HepG2 (cell line): ENCODE data around the gene SHISA5. TPM values are rescaled to one million over a fixed set of nuclear protein-coding genes. Genes with fewer than 3 reads are reported as not detected.

ENCODE experiments used
- AKAP8 ChIP-seq: sonication (generic); formaldehyde crosslinking; IDR thresholded peaks from 2 replicates; pipeline ENCODE4 v1.5.1; 2020; ENCODE audit warnings: mild to moderate bottlenecking, missing genetic modification reagents
- GPN1 ChIP-seq: sonication (generic); formaldehyde crosslinking; IDR thresholded peaks from 2 replicates; pipeline ENCODE4 v1.5.1; 2020; ENCODE audit warnings: missing genetic modification reagents, borderline replicate concordance
- JDP2 ChIP-seq: sonication (generic); formaldehyde crosslinking; IDR thresholded peaks from 2 replicates; pipeline ENCODE4 v1.8.1; 2022; ENCODE audit warnings: missing genetic modification reagents, borderline replicate concordance
- JUND ChIP-seq: sonication (generic); formaldehyde crosslinking; IDR thresholded peaks from 2 replicates; pipeline ENCODE4 v1.8.0; 2022; ENCODE audit warnings: mild to moderate bottlenecking, missing genetic modification reagents
- KDM2A ChIP-seq: sonication (generic); formaldehyde crosslinking; IDR thresholded peaks from 2 replicates; pipeline ENCODE4 v1.4.0; 2020; ENCODE audit warnings: low read depth, missing genetic modification reagents, borderline replicate concordance
- MAF1 ChIP-seq: sonication (generic); formaldehyde crosslinking; IDR thresholded peaks from 2 replicates; pipeline ENCODE4 v1.5.0; 2020; ENCODE audit warnings: missing genetic modification reagents, borderline replicate concordance
- MBNL3 ChIP-seq: fragments of 250-450 bp; sonication (Bioruptor Pico); conservative IDR thresholded peaks from 2 replicates; pipeline ENCODE4 v1.8.0; 2022; ENCODE audit warnings: mild to moderate bottlenecking, inconsistent platforms
- MEIS1 ChIP-seq: sonication (generic); formaldehyde crosslinking; IDR thresholded peaks from 2 replicates; pipeline ENCODE4 v1.9.0; 2021; ENCODE audit warnings: mild to moderate bottlenecking, missing genetic modification reagents, moderate library complexity, borderline replicate concordance
- NONO ChIP-seq, 2 experiments: fragments of 450-650 bp in 1 of 2; sonication (generic) in 1 of 2; formaldehyde crosslinking in 1 of 2; IDR thresholded peaks in 1 of 2; conservative IDR thresholded peaks in 1 of 2; 2 replicates each; pipeline versions ENCODE4 v1.6.1 to v1.8.0; 2017 to 2022; ENCODE audit warnings: mild to moderate bottlenecking in 1 of 2, missing genetic modification reagents in 1 of 2, moderate library complexity in 1 of 2
- SCMH1 ChIP-seq: sonication (generic); formaldehyde crosslinking; IDR thresholded peaks from 2 replicates; pipeline ENCODE4 v1.9.0; 2021; ENCODE audit warnings: missing genetic modification reagents, mild to moderate bottlenecking, borderline replicate concordance
- SOX6 ChIP-seq, 2 experiments: fragments of 450-650 bp in 1 of 2; sonication (generic) in 1 of 2; formaldehyde crosslinking in 1 of 2; IDR thresholded peaks; 2 replicates each; pipeline versions ENCODE4 v1.4.0 to v1.6.1; 2017 to 2020; ENCODE audit warnings: antibody characterized with exemption in 1 of 2, mild to moderate bottlenecking in 1 of 2, missing genetic modification reagents in 1 of 2
- TBL1XR1 ChIP-seq: fragments of 150-350 bp; IDR thresholded peaks from 2 replicates; pipeline ENCODE4 v1.6.1; 2014; ENCODE audit warnings: borderline replicate concordance, low read length; ENCODE audit not compliant: partially characterized antibody
- TCF7L2 ChIP-seq: IDR thresholded peaks from 2 replicates; pipeline ENCODE4 v1.6.1; 2011; ENCODE audit warnings: mild to moderate bottlenecking, low read depth, low read length, moderate library complexity
- ZKSCAN5 ChIP-seq: sonication (generic); formaldehyde crosslinking; IDR thresholded peaks from 2 replicates; pipeline ENCODE4 v1.5.1; 2020; ENCODE audit warnings: mild to moderate bottlenecking, missing genetic modification reagents
- ZNF12 ChIP-seq: sonication (generic); formaldehyde crosslinking; IDR thresholded peaks from 2 replicates; pipeline ENCODE4 v1.5.0; 2020; ENCODE audit warnings: missing genetic modification reagents
- ZNF30 ChIP-seq: sonication (generic); formaldehyde crosslinking; IDR thresholded peaks from 2 replicates; pipeline ENCODE4 v1.5.0; 2020; ENCODE audit warnings: mild to moderate bottlenecking, missing genetic modification reagents
- ZNF547 ChIP-seq: sonication (generic); formaldehyde crosslinking; IDR thresholded peaks from 2 replicates; pipeline ENCODE4 v1.5.1; 2020; ENCODE audit warnings: mild to moderate bottlenecking, missing genetic modification reagents
- ZNF607 ChIP-seq: sonication (generic); formaldehyde crosslinking; IDR thresholded peaks from 2 replicates; pipeline ENCODE4 v1.5.1; 2020; ENCODE audit warnings: missing genetic modification reagents, mild to moderate bottlenecking, borderline replicate concordance
- ZNF749 ChIP-seq: sonication (generic); formaldehyde crosslinking; IDR thresholded peaks from 2 replicates; pipeline ENCODE4 v1.8.0; 2022; ENCODE audit warnings: mild to moderate bottlenecking, missing genetic modification reagents, moderate library complexity, borderline replicate concordance
- polyA plus RNA-seq, 8 experiments: library from polyadenylated mRNA; depleted of rRNA in 3 of 8; stranded (reverse) in 7 of 8; unstranded in 1 of 8; fragments of >200 nt; fragmentation: Illumina TruSeq in 4 of 8; extraction: Trizol in 4 of 8; gene quantifications; 2 replicates each; pipeline versions ENCODE4 v1.2.1 to v1.2.3, GENCODE V29; 2011 to 2016; ENCODE audit warnings: low read depth in 4 of 8, missing spikeins in 1 of 8, mixed read lengths in 1 of 8; ENCODE audit not compliant: insufficient read depth in 1 of 8
- total RNA-seq, 5 experiments: library from RNA; depleted of rRNA; stranded (reverse); fragments of >200 nt; fragmentation: Illumina TruSeq; extraction: Trizol; gene quantifications; 2 replicates each; pipeline ENCODE4 v1.2.3, GENCODE V29; 2016; ENCODE audit warnings: low read depth in 1 of 5
- TF ChIP-seq, protein P1 (sequence below), 2 experiments: sonication (generic) in 1 of 2; formaldehyde crosslinking in 1 of 2; IDR thresholded peaks; 2 replicates each; pipeline versions ENCODE4 v1.4.0 to v1.6.1; 2018 to 2020; ENCODE audit warnings: missing genetic modification reagents in 2 of 2, borderline replicate concordance in 1 of 2, low read depth in 1 of 2, mild to moderate bottlenecking in 1 of 2, missing biosample characterization in 1 of 2
- TF ChIP-seq, protein P2 (sequence below): IDR thresholded peaks from 2 replicates; pipeline ENCODE4 v1.6.1; 2016
- TF ChIP-seq, protein P3 (sequence below): sonication (generic); formaldehyde crosslinking; IDR thresholded peaks from 2 replicates; pipeline ENCODE4 v1.4.0; 2020; ENCODE audit warnings: mild to moderate bottlenecking, missing genetic modification reagents
- TF ChIP-seq, protein P4 (sequence below): IDR thresholded peaks from 2 replicates; pipeline ENCODE4 v1.6.1; 2018; ENCODE audit warnings: missing genetic modification reagents

The SHISA5 gene
- total and polyA plus RNA-seq, 2 of the 13 experiments (the other 11 are each of a cell fraction or from before 2014, with no cell fraction given): 75.8 to 91.4 TPM

DNA sequence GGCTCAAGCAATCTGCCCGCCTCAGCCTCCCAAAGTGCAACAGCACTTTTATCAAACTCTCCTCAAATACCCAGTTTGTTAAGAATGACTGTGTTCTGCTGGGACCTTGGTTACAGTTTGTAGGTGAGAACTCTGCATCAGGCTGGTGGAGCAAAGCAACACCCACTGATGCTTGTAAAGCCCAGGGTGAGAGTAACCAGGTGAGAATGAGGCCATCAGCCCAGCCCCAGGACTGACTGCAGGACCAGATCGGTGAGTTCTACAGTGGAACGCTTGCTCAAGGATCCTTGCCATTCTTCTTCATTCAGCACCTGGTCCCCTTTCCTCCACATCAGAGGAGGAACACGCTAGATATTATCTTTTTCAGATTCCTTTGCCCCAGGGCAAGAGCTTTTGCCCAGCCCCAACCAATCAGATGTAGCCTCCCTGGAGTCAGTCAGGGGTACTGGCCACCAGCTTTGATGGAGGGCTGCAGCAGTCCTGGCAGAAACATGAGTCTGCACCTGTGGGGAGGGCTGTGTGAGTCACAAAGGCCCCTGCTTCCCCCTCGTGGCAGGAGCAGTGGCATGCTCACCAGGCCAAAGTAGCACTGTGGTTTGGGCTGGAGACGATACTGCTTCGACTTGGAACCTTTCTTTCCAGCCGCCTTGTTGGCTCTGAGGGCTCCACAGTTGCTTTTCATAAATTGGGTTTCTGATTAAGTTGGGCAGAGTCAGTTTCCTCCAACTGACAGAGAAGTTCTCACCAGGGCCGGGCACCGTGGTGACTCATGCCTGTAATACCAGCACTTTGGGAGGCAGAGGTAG, 3.5 kb upstream of the SHISA5 start (continued):
- no peak for TF ChIP-seq SOX6 (IDR thresholded peaks at IDR 0.05)
- peak; percentile 26; the same call in 1 of the 2 replicates for TF ChIP-seq SOX6 (CRISPR knock-in tag; IDR thresholded peaks at IDR 0.05)
- TF ChIP-seq KDM2A (CRISPR knock-in tag): peak; percentile 82
- TF ChIP-seq, protein P1, sequence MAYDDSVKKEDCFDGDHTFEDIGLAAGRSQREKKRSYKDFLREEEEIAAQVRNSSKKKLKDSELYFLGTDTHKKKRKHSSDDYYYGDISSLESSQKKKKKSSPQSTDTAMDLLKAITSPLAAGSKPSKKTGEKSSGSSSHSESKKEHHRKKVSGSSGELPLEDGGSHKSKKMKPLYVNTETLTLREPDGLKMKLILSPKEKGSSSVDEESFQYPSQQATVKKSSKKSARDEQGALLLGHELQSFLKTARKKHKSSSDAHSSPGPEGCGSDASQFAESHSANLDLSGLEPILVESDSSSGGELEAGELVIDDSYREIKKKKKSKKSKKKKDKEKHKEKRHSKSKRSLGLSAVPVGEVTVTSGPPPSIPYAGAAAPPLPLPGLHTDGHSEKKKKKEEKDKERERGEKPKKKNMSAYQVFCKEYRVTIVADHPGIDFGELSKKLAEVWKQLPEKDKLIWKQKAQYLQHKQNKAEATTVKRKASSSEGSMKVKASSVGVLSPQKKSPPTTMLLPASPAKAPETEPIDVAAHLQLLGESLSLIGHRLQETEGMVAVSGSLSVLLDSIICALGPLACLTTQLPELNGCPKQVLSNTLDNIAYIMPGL (CRISPR knock-in tag; IDR thresholded peaks at IDR 0.05; ENCODE audit: borderline replicate concordance in 1 of 2, low read depth in 1 of 2): peak; percentile 59 to 79; a peak in 3 of 4 replicates
- no peak for TF ChIP-seq SCMH1 (CRISPR knock-in tag)
- no peak for TF ChIP-seq MEIS1 (CRISPR knock-in tag)
- no peak for TF ChIP-seq ZNF12 (CRISPR knock-in tag)
- no peak for TF ChIP-seq ZKSCAN5 (CRISPR knock-in tag)
- TF ChIP-seq ZNF30 (CRISPR knock-in tag): no peak
- TF ChIP-seq NONO (IDR thresholded peaks at IDR 0.05): no peak
- TF ChIP-seq NONO (CRISPR knock-in tag; conservative IDR thresholded peaks at IDR 0.05): no peak
- TF ChIP-seq MAF1 (CRISPR knock-in tag): no peak
- no peak for TF ChIP-seq GPN1 (CRISPR knock-in tag)
- TF ChIP-seq JDP2 (CRISPR knock-in tag): no peak
- no peak for TF ChIP-seq AKAP8 (CRISPR knock-in tag)
- 0 out of 2 replicates have a peak, but pooled peaks have one; percentile 44 for TF ChIP-seq JUND (CRISPR knock-in tag)
- TF ChIP-seq, protein P2, sequence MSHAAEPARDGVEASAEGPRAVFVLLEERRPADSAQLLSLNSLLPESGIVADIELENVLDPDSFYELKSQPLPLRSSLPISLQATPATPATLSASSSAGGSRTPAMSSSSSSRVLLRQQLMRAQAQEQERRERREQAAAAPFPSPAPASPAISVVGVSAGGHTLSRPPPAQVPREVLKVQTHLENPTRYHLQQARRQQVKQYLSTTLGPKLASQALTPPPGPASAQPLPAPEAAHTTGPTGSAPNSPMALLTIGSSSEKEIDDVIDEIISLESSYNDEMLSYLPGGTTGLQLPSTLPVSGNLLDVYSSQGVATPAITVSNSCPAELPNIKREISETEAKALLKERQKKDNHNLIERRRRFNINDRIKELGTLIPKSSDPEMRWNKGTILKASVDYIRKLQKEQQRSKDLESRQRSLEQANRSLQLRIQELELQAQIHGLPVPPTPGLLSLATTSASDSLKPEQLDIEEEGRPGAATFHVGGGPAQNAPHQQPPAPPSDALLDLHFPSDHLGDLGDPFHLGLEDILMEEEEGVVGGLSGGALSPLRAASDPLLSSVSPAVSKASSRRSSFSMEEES (CRISPR knock-in tag): no peak
- TF ChIP-seq MBNL3 (CRISPR knock-in tag): no peak
- TF ChIP-seq, protein P3, sequence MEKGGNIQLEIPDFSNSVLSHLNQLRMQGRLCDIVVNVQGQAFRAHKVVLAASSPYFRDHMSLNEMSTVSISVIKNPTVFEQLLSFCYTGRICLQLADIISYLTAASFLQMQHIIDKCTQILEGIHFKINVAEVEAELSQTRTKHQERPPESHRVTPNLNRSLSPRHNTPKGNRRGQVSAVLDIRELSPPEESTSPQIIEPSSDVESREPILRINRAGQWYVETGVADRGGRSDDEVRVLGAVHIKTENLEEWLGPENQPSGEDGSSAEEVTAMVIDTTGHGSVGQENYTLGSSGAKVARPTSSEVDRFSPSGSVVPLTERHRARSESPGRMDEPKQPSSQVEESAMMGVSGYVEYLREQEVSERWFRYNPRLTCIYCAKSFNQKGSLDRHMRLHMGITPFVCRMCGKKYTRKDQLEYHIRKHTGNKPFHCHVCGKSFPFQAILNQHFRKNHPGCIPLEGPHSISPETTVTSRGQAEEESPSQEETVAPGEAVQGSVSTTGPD (CRISPR knock-in tag): no peak
- no peak for TF ChIP-seq ZNF607
- TF ChIP-seq, protein P4, sequence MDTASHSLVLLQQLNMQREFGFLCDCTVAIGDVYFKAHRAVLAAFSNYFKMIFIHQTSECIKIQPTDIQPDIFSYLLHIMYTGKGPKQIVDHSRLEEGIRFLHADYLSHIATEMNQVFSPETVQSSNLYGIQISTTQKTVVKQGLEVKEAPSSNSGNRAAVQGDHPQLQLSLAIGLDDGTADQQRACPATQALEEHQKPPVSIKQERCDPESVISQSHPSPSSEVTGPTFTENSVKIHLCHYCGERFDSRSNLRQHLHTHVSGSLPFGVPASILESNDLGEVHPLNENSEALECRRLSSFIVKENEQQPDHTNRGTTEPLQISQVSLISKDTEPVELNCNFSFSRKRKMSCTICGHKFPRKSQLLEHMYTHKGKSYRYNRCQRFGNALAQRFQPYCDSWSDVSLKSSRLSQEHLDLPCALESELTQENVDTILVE (CRISPR knock-in tag): no peak
- TF ChIP-seq ZNF547: no peak; the same call in 1 of the 2 replicates
- TF ChIP-seq TBL1XR1: no peak
- no peak for TF ChIP-seq TCF7L2
- TF ChIP-seq ZNF749: no peak
